ENCODE results near the gene TMEM134. TPM values are rescaled to one million over a fixed set of nuclear protein-coding genes. Genes with fewer than 3 reads are reported as not detected.

Gene TMEM134
- total RNA-seq, 4 donors from 2014 or later, result 79.8 to 155 (median 108) TPM

DNA sequence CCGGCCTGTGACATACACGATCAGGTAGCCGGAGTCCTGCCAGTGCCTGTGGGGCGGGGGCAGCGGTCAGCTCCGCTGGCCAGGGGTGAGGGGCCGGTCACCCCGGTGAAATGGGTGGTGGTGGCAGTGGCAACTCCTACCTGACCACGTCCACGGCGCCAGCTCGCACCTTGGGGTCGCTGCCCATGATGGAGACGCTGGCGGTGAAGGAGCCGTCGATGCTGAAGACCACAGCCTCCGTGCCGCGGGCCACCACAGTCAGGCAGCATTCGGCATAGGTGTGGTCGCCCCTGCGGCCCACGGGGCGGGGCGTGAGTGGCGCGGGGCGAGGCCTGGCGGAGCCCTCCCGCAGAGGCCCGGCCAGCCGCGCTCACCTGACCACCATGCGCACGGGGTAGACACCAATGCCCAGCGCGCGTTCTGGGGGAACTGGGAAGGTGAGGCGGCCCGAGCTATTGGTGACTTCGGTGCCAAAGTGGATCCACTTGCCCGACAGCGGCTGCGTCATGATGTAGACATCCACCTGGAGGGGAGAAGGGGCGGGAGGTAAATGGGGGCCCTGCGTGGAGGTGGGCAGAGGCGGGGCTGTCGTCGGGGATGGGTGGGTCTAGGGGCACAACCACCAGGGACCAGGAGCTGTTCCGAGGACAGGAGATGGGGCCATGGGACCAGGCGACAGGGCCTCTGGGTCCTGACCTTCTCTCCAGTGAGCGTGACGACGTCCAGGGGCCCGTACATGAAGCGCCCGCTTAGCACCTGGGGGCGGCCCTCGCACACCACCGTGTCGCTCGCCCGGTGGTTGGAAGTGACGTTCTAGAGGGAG, 24.7 kb upstream of the TMEM134 start:
- intact Hi-C loops (cut with DNase I; ENCODE audit: low total_unique reads) (no loop called here), in situ Hi-C loops (cut with MboI; ENCODE audit: low sequenced_read_pairs in 4 of 4) (no loop called here)
- ATAC-seq (no peak), DNase-seq (no peak)
- peaks cover 0 to 14% of the 10 kb centered on the region in 2 donors for H3K36me3 ChIP-seq
- H3K27me3 ChIP-seq, result no peaks in the 10 kb centered on the region
- H3K4me1 ChIP-seq, result no peaks in the 10 kb centered on the region
- H3K4me3 ChIP-seq, result no peak overlapping the region
- TF ChIP-seq, protein P1, sequence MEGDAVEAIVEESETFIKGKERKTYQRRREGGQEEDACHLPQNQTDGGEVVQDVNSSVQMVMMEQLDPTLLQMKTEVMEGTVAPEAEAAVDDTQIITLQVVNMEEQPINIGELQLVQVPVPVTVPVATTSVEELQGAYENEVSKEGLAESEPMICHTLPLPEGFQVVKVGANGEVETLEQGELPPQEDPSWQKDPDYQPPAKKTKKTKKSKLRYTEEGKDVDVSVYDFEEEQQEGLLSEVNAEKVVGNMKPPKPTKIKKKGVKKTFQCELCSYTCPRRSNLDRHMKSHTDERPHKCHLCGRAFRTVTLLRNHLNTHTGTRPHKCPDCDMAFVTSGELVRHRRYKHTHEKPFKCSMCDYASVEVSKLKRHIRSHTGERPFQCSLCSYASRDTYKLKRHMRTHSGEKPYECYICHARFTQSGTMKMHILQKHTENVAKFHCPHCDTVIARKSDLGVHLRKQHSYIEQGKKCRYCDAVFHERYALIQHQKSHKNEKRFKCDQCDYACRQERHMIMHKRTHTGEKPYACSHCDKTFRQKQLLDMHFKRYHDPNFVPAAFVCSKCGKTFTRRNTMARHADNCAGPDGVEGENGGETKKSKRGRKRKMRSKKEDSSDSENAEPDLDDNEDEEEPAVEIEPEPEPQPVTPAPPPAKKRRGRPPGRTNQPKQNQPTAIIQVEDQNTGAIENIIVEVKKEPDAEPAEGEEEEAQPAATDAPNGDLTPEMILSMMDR (IDR thresholded peaks at IDR 0.05 in 4 of 5, conservative IDR thresholded peaks at IDR 0.05 in 1 of 5), result no peak
- TF ChIP-seq POLR2A (IDR thresholded peaks at IDR 0.05), result no peak
- no peak overlapping the region for H3K27ac ChIP-seq
- no peaks in the 10 kb centered on the region for H3K9me3 ChIP-seq

DNA sequence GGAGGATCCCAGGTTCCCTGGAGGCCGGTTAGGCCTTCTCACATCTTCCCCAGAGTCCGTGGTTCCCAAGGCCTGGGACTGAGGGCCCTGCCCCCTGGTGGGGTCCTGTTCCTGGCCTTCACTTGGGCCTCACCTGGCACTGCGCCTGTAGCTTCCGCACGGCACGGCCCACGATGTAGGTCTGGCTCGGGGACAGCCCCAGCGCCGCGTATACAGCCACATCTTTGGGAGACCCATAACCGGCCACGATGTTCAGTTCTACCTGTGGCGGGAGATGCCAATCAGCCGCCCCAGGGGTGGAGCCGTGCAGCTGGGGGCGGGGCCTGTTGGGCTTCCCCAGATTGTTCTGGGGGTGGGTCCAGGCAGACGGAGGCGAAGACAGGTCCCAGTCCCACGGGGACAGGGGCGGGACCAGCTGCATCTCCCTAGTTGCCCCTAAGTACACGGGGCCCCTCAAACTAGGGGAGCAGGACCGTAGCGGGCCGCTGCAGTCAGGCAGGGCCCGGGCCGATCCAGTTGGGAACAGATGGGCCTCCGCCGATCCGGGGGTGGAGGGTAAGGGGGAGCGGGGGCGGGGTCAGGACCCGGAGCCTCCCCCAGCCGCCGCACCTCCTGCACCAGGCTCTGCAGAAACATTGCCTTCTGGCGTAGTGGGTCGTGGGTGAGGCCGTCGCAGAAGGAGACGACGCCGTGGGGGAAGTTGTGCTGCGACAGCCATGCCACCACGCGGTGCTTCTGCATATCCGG, 23.9 kb upstream of the TMEM134 start:
- DNase-seq (no peak), ATAC-seq (no peak)
- no peak overlapping the region for H3K27ac ChIP-seq
- H3K9me3 ChIP-seq, result no peaks in the 10 kb centered on the region
- no peaks in the 10 kb centered on the region for H3K27me3 ChIP-seq
- no peaks in the 10 kb centered on the region for H3K4me1 ChIP-seq
- TF ChIP-seq POLR2A (IDR thresholded peaks at IDR 0.05), result no peak
- TF ChIP-seq, protein P1 (IDR thresholded peaks at IDR 0.05 in 4 of 5, conservative IDR thresholded peaks at IDR 0.05 in 1 of 5), result no peak
- intact Hi-C loops (cut with DNase I; ENCODE audit: low total_unique reads) (no loop called here), in situ Hi-C loops (cut with MboI; ENCODE audit: low sequenced_read_pairs in 4 of 4) (no loop called here)
- no peak overlapping the region for H3K4me3 ChIP-seq
- H3K36me3 ChIP-seq, result peaks cover 0 to 15% of the 10 kb centered on the region in 2 donors

DNA sequence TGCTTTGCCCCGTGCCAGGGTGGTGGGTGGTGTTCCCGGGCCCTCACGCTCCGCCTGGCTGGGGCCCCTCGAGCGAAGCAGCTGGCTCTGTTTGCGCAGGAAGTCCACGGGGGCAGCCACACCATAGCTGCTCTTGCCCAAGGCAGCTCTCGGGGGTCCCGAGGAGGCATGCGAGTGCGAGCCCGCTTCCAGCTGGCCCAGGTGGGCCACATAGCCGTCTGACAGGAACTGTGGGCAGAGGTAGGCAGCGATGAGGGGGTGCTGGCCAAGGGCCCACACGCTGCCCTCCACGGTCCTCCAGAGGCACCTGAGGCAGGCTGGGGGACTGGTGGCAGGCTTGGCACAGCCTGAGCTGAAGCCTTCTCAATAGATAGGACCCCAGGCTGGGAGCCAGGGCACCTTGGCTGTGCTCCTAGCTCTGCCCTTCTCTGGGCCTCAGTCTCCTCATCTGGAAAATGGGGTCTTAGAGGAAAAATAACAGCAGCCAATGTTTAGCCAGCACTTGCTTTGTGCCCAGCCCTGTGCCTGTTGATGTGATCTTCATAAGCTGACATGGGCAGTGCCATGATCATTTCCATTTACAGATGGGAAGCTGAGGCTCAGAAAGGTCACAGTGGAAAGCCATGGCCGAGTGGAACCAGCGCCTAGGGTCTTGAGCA, 23.1 kb upstream of the TMEM134 start:
- in situ Hi-C loops (cut with MboI; ENCODE audit: low sequenced_read_pairs in 4 of 4) (no loop called here), intact Hi-C loops (cut with DNase I; ENCODE audit: low total_unique reads) (no loop called here)
- no peak for DNase-seq
- Histone ChIP-seq H3K27me3 (no peaks in the 10 kb centered on the region), H3K4me3 (no peak overlapping the region), H3K27ac (no peak overlapping the region), H3K4me1 (no peaks in the 10 kb centered on the region), H3K36me3 (peaks cover 0 to 22% of the 10 kb centered on the region in 2 donors), H3K9me3 (no peaks in the 10 kb centered on the region)
- TF ChIP-seq, protein P1 (IDR thresholded peaks at IDR 0.05 in 4 of 5, conservative IDR thresholded peaks at IDR 0.05 in 1 of 5), result no peak
- TF ChIP-seq POLR2A (IDR thresholded peaks at IDR 0.05), result no peak
- no peak for ATAC-seq

DNA sequence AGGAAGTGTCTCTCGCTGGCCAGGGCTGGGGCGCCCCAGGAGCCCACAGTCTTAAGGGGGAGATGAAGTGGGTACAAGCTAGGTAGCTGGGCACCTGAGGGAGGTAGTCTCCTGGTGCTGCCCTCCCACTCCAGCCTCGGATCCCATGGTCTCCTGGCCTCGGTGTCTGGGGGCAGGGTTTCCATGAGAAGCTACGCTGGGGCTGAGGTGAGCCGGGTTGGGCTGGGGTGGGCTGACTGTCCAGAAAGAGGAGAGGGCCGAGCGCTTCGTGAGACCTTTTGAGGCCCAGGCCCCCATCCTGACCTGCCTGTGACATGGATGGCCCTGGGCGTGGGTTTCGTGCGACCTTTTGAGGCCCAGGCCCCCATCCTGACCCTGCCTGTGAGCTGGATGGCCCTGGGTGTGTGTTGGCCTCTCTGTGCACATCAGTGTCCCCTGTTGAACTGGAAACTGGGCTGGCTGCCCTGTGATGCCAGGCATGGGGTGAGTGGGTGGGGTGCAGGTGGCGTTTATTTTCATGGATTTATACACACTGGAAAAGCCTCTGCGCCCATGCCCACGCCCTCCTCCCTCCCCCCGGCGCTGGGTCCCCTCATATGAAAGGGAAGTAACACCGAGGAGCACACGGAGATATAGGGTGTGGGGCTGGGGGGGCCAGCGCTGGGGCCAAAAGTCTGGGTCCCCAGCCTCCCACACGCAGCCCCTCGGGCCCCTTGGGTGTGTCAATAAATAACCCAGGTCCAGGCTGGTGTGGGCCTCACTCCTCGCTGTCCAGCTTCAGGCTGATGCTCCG, 22.4 kb upstream of the TMEM134 start:
- H3K36me3 ChIP-seq, result peaks cover 0 to 26% of the 10 kb centered on the region in 2 donors
- H3K9me3 ChIP-seq, result no peaks in the 10 kb centered on the region
- no peaks in the 10 kb centered on the region for H3K4me1 ChIP-seq
- no peak for DNase-seq
- in situ Hi-C loops (cut with MboI; ENCODE audit: low sequenced_read_pairs in 4 of 4) (no loop called here), intact Hi-C loops (cut with DNase I; ENCODE audit: low total_unique reads) (no loop called here)
- H3K4me3 ChIP-seq, result no peak overlapping the region
- no peak for ATAC-seq
- no peaks in the 10 kb centered on the region for H3K27me3 ChIP-seq
- H3K27ac ChIP-seq, result no peak overlapping the region
- no peak for TF ChIP-seq POLR2A (IDR thresholded peaks at IDR 0.05)
- TF ChIP-seq, protein P1 (IDR thresholded peaks at IDR 0.05 in 4 of 5, conservative IDR thresholded peaks at IDR 0.05 in 1 of 5), result no peak
